Activated CD8-positive, alpha-beta memory T cell treated with anti-CD3 and anti-CD28 coated beads for 36 hours (primary cell): ENCODE results near the gene LIPK. TPM values are rescaled to one million over a fixed set of nuclear protein-coding genes. Genes with fewer than 3 reads are reported as not detected.

Experiments used
- CTCF ChIA-PET: fragments of 350-600 bp; sonication (Branson Sonifier 250); formaldehyde crosslinking; loops from one replicate; lab custom pipeline; 2021; ENCODE audit warnings: antibody characterized with exemption; lab: Charles Lee
- POLR2A ChIA-PET: fragments of 350-600 bp; sonication (Branson Sonifier 250); formaldehyde crosslinking; loops from one replicate; lab custom pipeline; 2021; ENCODE audit warnings: antibody characterized with exemption; lab: Charles Lee
- total RNA-seq, 2 experiments: library from RNA; stranded (reverse); gene quantifications; one replicate each; pipeline ENCODE4 v1.2.3, GENCODE V29; 2021

Gene LIPK
- total RNA-seq, 2 experiments from 2014 or later = not detected

DNA sequence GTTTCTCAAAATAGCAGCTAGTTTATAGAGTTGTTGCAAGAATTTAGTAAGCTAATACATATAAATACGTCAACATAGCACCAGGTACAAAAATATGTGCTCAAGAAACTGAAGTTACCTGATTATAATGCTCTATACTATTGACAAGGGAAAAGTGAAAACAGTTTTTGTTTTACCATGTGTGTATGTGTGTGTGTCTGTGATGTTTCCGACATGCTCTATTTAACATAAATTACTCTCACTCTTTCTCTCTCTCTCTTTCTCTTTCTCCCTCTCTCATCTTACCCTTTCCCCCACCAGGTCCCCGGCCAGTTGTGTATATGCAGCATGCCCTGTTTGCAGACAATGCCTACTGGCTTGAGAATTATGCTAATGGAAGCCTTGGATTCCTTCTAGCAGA, 58.1 kb downstream of the LIPK start:
- POLR2A ChIA-PET = no interaction called here
- CTCF ChIA-PET = interaction anchor here (1.1 kb wide), 1 partner anchor 76 kb away, joined by 3 read pairs; no protein-coding TSS in a partner anchor

DNA sequence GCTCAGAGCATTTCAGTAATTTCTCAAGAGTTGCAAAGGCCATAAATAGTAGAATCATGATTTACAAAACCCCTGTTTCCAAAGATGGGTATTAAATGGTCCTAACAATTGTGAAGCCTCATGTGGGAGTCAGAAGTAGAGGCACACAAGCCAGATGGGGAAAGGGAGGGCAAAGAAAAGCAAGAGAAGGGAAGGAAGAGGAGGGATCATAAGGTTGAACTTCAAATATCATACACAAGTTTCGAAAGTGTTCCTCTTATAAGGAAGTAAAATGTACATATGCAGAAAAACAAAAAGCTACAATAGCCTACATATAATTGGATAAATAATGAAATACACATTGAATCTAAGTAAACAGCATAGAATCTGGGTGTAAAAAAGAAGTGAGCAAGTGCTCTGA, 59.8 kb downstream of the LIPK start:
- ChIA-PET CTCF (no interaction called here), POLR2A (no interaction called here)

DNA sequence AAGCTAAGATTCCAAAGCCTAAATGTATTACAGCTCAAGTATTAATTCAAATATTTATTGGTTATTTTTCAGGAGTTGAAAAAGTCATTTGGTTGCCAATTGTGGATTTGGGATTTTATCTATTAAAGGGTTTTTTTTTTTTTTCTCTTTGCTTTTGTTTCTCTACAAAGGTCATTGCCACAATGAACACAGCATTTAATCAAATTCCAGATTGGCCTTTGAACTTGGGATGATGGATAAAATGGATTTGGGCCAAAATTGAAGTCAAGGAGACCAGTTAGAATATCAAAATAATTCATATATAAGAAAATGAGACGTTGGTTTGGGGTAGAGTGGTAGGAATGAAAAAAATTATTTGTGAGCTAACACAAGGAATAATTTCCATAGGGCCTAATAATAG, 63.3 kb downstream of the LIPK start:
- POLR2A ChIA-PET = interaction anchor here (0.6 kb wide), 1 partner anchor 304 kb away, joined by 4 read pairs; no protein-coding TSS in a partner anchor
- CTCF ChIA-PET = no interaction called here

DNA sequence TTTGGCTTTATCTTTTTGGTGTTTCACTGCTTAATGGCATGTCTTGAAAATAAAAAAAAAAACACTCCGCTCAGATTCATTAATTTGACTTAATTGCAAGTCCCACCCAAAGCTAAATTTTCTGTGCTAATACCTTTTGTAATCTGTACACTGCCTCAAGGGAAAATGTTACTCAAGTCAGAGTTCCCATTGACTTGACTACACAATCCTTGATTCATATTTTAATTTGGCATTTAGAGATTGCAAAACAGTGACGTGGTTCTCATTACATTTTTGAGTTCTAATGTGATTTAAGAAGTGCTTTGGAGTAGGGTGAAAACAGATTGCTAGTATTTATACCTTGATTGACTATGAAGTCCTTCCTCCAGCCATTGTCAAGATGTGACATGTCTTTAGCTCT, 75.2 kb downstream of the LIPK start:
- ChIA-PET CTCF (interaction anchor here (0.6 kb wide), 1 partner anchor 54 kb away, joined by 3 read pairs; no protein-coding TSS in a partner anchor), POLR2A (no interaction called here)

DNA sequence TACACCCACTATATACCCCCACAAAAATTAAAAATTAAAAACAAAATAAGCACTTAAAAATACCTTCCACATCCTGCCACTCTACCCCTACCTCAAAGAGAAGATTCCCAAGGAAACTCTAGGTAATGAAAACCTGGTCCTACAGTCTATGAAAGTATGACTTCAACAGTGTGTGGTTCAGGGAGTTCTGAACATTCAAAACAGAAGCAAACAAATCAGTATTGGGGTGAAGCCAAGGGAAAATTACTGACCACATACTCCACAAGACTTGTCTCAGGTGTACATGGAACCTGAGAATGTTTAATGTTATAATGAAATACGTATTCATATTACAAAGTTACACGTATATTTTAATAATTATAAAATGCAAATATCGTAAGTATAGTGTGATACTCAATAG, 76.2 kb downstream of the LIPK start:
- POLR2A ChIA-PET = no interaction called here
- CTCF ChIA-PET = no interaction called here

DNA sequence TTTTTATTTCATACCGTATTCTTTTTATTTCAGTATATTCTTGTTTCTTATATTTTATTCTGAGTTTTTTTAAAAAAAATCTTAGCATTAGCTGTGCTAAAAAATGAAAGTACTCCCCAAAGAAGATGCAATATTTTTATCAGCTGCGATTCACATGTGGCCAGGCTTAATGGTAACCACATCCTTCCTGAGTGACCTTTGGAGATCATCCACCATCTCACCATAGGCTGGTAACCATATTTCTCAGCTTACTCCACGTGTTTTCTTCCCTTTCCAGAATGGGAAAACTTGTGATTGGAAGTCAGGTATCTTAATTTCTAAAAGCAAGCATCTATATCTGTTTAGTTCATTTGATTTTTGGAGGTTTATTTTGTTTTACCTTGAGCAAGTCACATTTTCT, 77.7 kb downstream of the LIPK start:
- POLR2A ChIA-PET = no interaction called here
- CTCF ChIA-PET = no interaction called here

DNA sequence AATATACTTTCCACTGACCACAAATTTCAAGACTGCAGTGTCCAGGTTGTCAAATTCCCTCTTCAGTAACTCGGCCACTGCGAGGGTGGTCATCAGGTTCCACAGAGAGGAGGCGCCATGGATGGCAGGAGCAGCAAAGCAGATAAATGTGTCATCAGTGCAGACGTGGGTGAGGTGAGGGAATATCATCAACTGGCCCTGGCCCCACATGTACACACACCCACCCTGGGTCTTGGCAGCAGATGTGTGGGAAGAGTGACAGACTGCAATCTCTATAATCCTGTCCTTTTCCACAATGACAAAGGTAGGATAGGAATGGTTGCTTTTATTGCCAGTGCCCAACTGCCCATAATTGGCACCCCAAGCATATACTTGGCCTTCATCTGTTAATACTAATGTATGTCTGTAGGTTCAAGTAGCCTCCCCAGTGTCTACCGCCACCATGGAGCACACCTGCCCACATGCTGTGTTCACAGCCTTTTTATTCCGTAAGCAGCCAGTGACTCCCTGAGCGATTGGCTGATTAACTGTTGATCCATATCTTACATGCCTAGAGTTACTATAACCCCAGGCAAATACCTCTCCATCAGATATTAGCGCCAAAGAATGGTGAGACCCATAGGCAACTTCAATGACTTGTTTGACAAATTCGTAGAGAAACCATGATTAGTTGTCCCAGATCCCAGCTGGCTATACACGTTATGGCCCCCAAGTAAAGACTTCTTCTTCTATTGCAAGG, 80.2 kb downstream of the LIPK start:
- ChIA-PET POLR2A (no interaction called here), CTCF (no interaction called here)

DNA sequence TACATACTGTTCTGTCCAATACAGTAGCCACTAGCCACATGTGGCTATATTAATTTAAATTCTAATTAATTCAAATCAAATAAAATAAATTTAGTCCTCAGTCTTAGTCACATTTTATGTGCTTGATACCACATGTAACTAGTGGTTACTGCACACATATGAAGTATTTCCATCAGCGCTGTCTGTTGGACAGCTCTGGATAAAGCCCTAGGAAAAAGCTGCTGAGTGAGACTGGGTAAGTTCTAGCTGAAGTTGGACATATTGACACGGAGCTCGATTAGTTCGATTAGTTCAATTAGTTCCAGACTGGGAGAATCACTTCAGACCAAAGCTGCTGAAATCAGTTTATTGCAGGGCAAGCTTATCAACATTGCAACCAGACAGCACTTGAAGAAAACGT, 81.4 kb downstream of the LIPK start:
- POLR2A ChIA-PET = no interaction called here
- CTCF ChIA-PET = no interaction called here

DNA sequence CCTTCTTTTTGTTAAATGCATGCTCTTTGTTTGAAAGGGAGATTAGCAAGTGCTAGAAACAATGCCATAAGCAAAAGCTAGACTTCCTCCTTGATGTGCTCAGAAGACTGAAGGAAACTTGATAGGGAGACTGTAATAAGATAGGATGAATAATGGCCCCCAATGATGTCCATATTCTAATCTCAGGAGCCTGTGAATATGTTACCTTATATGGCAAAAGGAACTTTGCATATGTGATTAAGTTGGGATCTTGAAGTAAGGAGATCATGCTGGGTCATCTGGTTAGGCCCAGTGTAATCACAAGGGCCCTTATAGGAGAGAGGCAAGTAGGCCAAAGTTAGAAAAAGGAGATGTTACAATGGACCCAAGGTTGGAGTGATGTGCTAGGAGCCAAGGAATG, 82.9 kb downstream of the LIPK start:
- ChIA-PET POLR2A (no interaction called here), CTCF (no interaction called here)

DNA sequence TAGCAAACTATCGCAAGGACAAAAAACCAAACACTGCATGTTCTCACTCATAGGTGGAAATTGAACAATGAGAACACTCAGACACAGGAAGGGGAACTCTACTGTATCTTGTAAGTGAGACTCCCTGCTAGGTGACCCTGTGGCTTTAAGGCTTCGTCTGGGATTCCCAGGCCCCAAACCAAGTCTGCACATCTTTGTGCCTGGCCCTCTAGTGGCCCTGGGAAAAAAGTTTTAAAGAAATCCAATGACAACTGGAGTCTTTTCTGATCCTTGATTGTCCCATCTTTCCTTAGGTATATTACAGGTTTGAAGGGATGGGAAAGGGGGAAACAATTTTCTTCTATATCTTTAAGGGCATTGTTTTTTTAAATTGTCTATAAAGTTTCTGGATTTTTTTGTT, 85.9 kb downstream of the LIPK start:
- ChIA-PET POLR2A (no interaction called here), CTCF (interaction anchor here (1.3 kb wide), 1 partner anchor 18 kb away, joined by 4 read pairs; no protein-coding TSS in a partner anchor)

DNA sequence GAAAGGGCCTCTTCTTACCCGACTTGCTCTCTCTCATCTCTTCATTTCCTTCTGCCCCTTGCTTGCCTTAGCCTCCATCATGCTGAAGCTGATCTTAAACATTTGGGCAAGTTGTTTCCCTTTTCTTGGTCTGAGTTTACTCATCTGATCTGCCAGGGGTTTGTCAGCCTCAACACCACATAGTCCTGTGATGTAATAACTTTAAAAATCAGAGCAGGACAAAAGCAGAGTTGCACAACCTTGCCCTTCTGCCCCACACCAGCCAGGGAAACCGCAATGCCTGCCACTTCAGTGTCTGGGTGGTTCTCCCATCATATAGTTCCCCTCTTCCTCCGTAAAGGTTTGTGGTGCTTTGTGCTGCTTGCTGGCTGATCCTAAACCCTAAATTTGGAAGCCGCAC, 86.6 kb downstream of the LIPK start:
- ChIA-PET CTCF (no interaction called here), POLR2A (no interaction called here)

DNA sequence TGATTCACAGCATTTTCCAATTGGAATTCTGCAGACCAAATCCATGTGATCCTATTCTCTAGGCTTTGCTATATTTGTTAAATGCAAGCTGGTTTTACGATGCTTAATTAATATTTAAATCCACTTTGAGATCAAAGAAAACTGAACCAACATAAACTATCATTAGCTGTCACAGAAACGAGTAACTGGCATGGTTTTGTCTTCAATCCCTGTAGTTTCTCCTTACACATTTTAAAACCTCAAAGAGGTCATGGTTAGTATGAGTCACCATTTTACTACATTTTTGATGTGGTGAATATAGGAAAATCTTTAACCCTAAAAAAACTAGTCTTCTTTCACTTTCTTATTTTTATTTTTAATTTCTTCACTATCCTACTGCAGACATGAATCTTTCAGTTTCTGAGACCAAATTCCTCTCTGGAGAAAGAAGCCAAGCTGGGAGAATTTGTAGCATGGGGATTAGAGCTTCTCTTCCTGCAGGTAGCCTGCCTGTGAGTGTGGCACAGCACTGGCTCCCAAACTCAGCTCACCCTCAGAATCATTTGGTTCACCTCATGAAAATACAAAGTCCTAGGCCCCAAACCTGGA, 87.8 kb downstream of the LIPK start:
- ChIA-PET CTCF (no interaction called here), POLR2A (interaction anchor here (0.5 kb wide), 1 partner anchor 907 kb away, joined by 4 read pairs; the partner anchor contains the start of gene KIF20B)

DNA sequence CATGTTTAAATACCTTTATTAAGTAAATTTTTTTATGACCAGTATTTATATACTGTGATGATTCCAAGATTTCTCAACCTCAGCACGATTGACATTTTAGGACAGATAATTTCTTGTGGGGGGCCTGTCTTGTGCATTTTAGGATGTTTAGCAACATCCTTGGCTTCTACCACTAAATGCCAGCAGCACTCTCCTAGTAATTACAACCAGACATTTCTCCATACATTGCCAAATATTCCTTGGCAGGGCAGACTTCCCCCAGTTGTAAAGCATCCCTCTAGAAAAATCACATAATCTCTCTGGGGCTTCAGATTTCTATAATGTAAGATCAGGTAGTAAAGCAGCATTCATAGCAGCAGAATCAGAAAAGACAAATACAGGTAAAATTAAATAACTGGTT, 88.7 kb downstream of the LIPK start:
- ChIA-PET CTCF (no interaction called here), POLR2A (no interaction called here)

DNA sequence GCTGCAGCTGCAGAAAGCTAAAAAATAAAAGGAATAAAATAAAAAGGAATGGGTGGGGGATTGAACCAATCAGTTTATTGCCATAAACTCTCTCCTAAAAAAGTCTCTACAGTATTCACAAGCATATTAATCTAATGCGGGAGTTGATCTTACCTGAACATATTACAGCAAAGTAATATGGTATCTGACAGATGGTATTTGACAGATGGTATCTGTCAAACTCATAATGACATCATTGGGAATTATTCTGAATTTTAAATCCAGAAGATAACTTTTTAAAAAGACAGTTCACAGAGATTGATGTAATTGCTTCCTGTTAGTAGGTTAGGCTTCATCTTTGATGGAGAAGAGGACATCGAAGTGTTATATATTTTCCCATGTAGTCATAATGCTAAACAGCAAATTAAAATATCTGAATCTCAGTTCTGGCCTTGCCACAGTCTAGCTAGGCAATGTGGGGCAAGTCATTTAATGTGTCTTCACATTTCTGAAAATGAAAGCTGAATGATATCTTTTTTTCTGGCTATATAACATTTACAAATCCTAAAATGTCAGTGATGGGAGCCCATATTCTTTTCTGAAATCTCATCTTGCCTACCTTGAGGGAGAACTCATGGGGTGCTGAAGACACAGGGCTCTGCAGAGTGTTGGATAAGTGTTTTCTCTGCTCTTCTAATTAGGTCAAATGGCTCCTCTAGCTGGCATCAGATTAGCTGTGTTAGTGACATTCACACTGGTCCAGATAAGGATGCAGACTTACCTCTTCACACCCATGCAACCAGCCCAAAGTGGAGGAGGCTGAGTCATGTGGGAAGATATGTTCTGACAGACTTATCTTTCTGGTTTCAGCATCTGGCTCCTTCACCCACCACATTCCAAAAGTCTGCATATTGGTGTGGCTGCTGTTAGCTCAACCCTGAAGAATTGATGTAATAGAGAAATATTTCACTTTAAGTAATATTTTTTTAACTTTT, 94.4 kb downstream of the LIPK start:
- ChIA-PET CTCF (no interaction called here), POLR2A (no interaction called here)

Other genes with a start within 250 kb of the LIPK start
- gene RNLS, start 122.9 kb upstream of the LIPK start, total RNA-seq = 1 to 10 TPM; 4.3 to 6.2 TPM
- not detected for gene LIPJ, start 119.5 kb upstream of the LIPK start, total RNA-seq
- gene LIPF, start 41.8 kb upstream of the LIPK start, total RNA-seq = not detected
- gene LIPN, start 53.8 kb downstream of the LIPK start, total RNA-seq = not detected
- gene LIPM, start 96.5 kb downstream of the LIPK start, total RNA-seq = not detected
- under 1 TPM; 0.15 to 0.17 TPM for gene ANKRD22, start 145.6 kb downstream of the LIPK start, total RNA-seq
- 10 to 100 TPM; 24.5 to 26.9 TPM for gene STAMBPL1, start 174.0 kb downstream of the LIPK start, total RNA-seq
- gene ACTA2, start 246.5 kb downstream of the LIPK start, total RNA-seq = 10 to 100 TPM; 20.5 to 20.7 TPM